ENCODE results near the gene ABLIM1.

ABLIM1 gene

DNA sequence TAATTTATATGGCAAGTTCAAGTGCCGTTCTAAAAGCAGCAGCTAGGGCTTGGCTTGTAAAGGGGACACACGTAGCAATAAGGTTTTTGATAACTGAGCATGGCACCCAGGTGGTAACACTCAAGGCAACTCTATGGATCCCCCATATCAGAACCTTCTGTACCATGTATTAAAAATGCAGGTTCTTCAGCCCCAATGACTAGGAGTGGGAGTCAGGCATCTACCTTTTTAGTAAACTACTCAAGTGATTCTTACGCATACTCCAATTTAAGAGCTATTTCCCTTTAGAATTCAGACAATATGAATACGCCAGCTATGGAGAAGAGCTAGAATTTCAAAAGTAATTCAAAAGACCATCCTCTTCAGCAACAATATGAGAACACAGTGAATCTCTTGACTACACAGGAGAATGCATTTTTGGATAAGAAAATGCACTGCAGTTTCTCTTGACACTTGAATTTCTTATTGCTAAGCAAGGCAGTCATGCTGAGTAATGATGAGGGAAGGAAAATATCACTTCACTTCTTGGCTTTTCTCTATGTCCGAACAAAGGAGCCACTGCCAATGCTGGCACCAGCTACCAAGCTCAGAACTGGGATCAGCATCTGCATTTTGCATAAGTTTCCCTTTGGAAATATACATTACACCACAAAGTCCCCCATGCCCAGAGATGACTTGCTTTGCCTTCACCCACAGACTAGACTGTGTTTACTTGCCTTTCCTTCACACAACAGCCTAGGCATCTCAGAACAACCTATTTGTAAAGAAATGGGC, 53.5 kb downstream of the ABLIM1 start:
- TF ChIP-seq, protein P1, sequence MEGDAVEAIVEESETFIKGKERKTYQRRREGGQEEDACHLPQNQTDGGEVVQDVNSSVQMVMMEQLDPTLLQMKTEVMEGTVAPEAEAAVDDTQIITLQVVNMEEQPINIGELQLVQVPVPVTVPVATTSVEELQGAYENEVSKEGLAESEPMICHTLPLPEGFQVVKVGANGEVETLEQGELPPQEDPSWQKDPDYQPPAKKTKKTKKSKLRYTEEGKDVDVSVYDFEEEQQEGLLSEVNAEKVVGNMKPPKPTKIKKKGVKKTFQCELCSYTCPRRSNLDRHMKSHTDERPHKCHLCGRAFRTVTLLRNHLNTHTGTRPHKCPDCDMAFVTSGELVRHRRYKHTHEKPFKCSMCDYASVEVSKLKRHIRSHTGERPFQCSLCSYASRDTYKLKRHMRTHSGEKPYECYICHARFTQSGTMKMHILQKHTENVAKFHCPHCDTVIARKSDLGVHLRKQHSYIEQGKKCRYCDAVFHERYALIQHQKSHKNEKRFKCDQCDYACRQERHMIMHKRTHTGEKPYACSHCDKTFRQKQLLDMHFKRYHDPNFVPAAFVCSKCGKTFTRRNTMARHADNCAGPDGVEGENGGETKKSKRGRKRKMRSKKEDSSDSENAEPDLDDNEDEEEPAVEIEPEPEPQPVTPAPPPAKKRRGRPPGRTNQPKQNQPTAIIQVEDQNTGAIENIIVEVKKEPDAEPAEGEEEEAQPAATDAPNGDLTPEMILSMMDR (IDR thresholded peaks at IDR 0.05): no peak

DNA sequence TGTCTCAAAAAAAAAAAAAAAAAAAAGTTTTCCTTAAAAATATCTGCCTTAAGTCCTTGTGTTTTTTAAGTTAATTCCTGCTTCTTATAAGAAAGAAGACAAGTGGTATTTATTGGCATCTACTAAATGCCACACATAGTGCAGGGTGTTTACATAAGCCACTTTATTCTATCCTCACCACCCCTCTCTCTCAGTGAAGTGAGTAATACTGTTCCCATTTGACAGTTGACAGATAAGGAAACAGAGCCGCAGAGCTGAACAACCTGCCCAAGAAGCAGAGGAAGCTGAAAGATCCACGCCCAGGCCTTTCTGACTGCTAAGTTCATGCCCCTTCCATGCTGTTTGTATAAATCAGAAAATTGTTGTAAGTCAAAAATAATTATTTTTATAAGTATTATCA, 54.1 kb downstream of the ABLIM1 start:
- TF ChIP-seq, protein P1 (IDR thresholded peaks at IDR 0.05): no peak

DNA sequence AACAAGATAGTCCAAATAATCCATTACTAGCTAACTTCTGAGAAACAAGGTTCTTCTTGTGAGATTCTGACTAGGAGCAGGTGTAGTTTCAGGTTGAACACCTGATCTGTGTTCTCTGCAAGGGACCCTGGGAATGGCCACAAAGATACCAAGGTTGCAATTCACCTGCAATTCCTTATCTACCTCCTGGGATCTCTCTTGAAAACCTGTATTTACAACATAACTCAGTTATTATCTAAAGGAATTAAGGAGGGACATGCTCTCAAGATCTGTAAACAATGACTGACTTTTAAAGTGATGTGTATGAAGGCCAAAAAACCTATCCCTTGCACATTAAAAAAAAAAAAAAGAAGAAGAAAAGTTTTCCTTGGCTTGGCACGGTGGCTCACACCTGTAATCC, 54.8 kb downstream of the ABLIM1 start:
- TF ChIP-seq, protein P1 (IDR thresholded peaks at IDR 0.05): no peak

DNA sequence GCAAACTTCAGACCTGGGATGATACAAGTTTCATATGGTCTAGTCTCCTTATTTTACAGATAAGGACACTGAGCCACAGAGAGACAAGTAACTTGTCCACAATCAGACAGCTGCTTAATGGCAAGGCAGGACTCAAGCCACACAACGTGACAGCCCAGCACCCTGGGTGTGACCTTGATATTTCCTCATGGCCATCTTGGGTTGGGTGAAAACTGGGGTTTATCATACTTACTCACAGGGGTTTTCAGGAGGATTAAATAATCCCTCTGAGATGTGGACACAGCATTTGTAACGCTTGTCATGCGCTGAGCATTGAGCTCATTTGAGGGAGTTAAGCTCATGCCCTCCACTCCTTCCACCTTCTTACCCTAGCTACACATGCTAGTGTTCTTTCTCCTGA, 58.0 kb downstream of the ABLIM1 start:
- TF ChIP-seq, protein P1 (IDR thresholded peaks at IDR 0.05): no peak

DNA sequence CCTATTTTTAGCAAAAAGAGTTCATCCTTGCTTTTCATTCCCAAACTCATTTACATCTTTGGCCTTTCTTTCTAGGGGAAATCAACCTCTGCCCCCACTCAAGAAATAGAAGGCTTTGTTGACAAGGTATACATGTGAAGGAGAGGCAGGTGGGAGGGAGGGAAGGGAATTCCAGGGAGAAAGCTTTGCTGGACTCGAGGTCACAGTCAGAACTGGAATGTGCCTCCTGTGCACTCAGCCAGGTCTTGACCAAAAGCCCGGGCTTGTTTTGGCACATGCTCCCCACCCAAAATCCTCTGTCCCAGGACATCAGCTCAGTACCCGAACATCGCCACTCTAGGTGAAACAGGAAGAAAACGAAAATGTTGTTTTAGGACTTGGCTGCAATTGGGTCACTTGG, 61.3 kb downstream of the ABLIM1 start:
- TF ChIP-seq, protein P1 (IDR thresholded peaks at IDR 0.05): no peak

DNA sequence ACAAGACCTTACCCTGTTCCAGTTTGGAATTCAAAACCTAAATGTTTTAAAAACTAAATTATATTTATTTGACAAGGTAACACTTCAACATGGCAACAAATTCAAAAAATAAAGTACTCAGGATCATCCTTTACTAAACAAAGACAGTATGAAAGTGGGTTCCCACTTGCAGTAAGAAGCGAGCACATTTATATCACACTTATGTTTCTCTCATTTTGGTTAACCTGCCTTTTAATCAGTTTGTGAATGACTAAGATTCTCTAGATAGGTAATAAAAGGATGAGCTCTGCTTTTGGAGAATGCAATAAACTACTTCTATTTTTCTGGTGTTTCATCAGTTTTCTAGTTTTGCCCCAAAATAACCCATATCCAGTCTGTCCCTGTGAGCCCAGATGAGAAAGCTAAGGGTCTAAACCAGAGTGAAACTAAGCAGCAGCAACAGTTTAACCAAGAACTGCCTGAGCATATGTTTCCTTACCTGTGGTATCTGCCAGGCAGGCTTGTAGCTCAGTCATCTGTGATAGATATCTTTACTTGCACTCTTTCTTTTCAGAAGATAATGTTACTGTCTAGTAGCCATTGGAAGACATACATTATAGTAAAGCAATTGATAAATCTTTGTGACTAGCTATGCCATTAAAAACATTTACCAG, 64.1 kb downstream of the ABLIM1 start:
- TF ChIP-seq, protein P1 (IDR thresholded peaks at IDR 0.05): no peak

DNA sequence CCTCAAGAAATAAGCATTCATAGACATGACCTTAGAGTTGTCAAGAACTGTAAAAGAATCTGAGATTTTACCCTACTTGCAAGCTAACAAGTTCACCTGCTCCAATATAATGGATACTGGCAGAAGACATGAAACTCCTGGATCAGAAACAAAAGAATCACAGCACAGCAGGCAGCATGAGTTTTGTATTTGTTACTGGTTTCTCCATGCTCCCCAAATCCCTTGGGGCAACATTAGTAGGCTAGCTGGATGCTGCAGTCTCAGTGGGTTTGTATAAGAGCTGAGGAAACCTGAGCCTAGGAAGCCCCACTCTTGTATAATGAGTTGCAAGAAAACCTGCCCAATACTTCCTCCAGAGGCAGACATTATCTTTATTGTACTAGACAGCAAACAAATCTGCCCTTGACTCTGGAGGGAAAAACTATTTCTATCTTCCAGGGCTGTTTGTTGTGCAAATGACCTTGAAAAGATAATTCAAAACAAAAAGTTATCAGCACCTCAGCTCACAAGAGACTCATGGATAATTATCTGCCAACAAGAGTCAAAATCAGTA, 64.8 kb downstream of the ABLIM1 start:
- TF ChIP-seq, protein P1 (IDR thresholded peaks at IDR 0.05): no peak

Data from LNCAP (cell line).